Lower lobe of right lung (tissue), 2 donors: ENCODE data around the gene NDST1. TPM values are rescaled to one million over a fixed set of nuclear protein-coding genes. Genes with fewer than 3 reads are reported as not detected.

ENCODE experiments used
- ATAC-seq, 2 donors: fragments of 200-7000 bp; cut with Tn5 transposase; one replicate each; pipeline ENCODE4 v1.9.1; 2020 to 2022; ENCODE audit warnings: mild to moderate bottlenecking in 2 of 2, moderate library complexity in 2 of 2
- DNase-seq: peaks from one replicate; pipeline ENCODE4 v3.0.0-alpha.2; 2020
- H3K27ac ChIP-seq: fragments of 200-600 bp; one replicate; pipeline ENCODE4 v1.8.0; 2022
- H3K27me3 ChIP-seq: fragments of 200-600 bp; one replicate; pipeline ENCODE4 v1.8.0; 2022; ENCODE audit warnings: low read depth
- H3K36me3 ChIP-seq: fragments of 200-600 bp; one replicate; pipeline ENCODE4 v1.8.0; 2022; ENCODE audit warnings: mild to moderate bottlenecking
- H3K4me1 ChIP-seq: fragments of 200-600 bp; one replicate; pipeline ENCODE4 v1.8.0; 2022
- H3K4me3 ChIP-seq: fragments of 200-600 bp; one replicate; pipeline ENCODE4 v1.8.0; 2022; ENCODE audit warnings: mild to moderate bottlenecking
- H3K9me3 ChIP-seq: fragments of 200-600 bp; one replicate; pipeline ENCODE4 v1.8.0; 2022
- intact Hi-C: fragments of 100-400 bp; cut with DNase I; formaldehyde crosslinking; loops from one replicate; pipeline ENCODE4 v1.11.0; 2022
- total RNA-seq: library from RNA; stranded (reverse); fragmentation: NEBNext Ultra II Directional; extraction: Animal tissue kit (Norgen Biotek cat#: 25700); gene quantifications from one replicate; pipeline ENCODE4 v1.2.1, GENCODE V29; 2021
- TF ChIP-seq, protein P1 (sequence below): fragments of 200-600 bp; IDR thresholded peaks from one replicate; pipeline ENCODE4 v1.8.0; 2022; ENCODE audit warnings: antibody characterized with exemption, mild to moderate bottlenecking
- donor health status: DM: no; HTN: yes; CAD: no; lungs with severe emphysema.

Gene NDST1
- total RNA-seq, 1 donor from 2014 or later, result 117 TPM

DNA sequence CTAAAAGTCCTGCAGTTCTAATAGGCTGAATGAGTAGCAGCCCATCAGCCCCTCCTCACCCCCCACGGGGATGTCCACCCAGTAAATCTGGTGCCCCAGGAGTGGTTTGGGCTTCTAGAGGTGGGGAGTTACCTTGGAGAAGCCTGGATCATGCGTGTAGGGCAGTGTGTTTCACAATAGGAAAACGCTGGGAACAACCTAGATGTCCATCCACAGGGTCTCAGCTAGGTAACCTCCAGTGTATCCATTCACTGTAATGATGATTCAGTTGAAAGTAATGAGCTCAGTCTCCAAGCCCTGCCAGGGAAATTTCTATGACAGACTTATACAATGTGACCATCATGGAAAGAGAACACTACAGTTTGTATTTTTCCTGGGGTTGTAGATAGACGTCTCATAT is 51.8 kb downstream of the NDST1 start:
- TF ChIP-seq, protein P1, sequence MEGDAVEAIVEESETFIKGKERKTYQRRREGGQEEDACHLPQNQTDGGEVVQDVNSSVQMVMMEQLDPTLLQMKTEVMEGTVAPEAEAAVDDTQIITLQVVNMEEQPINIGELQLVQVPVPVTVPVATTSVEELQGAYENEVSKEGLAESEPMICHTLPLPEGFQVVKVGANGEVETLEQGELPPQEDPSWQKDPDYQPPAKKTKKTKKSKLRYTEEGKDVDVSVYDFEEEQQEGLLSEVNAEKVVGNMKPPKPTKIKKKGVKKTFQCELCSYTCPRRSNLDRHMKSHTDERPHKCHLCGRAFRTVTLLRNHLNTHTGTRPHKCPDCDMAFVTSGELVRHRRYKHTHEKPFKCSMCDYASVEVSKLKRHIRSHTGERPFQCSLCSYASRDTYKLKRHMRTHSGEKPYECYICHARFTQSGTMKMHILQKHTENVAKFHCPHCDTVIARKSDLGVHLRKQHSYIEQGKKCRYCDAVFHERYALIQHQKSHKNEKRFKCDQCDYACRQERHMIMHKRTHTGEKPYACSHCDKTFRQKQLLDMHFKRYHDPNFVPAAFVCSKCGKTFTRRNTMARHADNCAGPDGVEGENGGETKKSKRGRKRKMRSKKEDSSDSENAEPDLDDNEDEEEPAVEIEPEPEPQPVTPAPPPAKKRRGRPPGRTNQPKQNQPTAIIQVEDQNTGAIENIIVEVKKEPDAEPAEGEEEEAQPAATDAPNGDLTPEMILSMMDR, result no peak
- peak in 1 of 2 donors; percentile 11 for ATAC-seq
- H3K27ac ChIP-seq, result no peak overlapping the region
- H3K36me3 ChIP-seq, result peaks cover 24% of the 10 kb centered on the region
- no peaks in the 10 kb centered on the region for H3K27me3 ChIP-seq
- H3K4me3 ChIP-seq, result no peak overlapping the region
- no peaks in the 10 kb centered on the region for H3K9me3 ChIP-seq
- H3K4me1 ChIP-seq, result no peaks in the 10 kb centered on the region
- DNase-seq, result no peak
- intact Hi-C loops, result loop anchor here (5.0 kb wide), 1 partner anchor 98 kb away; no protein-coding TSS in a partner anchor

GRCh38 chr5:150560401-150561191 is 52.7 kb downstream of the NDST1 start:
- TF ChIP-seq, protein P1, result peak; percentile 95
- ATAC-seq, result peak; percentile 91 to 92
- peak; percentile 68 for DNase-seq
- H3K4me3 ChIP-seq, result no peak overlapping the region
- H3K36me3 ChIP-seq, result peaks cover 15% of the 10 kb centered on the region
- no peaks in the 10 kb centered on the region for H3K27me3 ChIP-seq
- intact Hi-C loops, result loop anchor here (5.0 kb wide), 1 partner anchor 97 kb away; no protein-coding TSS in a partner anchor
- no peaks in the 10 kb centered on the region for H3K4me1 ChIP-seq
- no peak overlapping the region for H3K27ac ChIP-seq
- H3K9me3 ChIP-seq, result no peaks in the 10 kb centered on the region

DNA sequence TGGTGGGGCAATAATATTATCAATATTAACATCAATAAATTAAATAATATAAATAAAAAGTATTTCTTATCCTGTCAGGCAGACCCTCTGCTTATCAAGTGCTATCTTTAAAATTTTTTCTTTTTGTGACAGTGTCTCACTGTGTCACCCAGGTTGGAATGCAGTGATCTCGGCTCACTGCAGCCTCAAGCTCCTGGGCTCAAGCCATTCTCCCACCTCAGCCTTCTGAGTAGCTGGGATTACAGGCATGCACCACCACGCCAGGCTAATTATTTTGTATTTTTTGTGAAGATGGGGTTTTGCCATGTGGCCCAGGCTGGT is 53.2 kb downstream of the NDST1 start:
- TF ChIP-seq, protein P1, result no peak
- Histone ChIP-seq H3K4me1 (no peaks in the 10 kb centered on the region), H3K27me3 (no peaks in the 10 kb centered on the region), H3K36me3 (peaks cover 10% of the 10 kb centered on the region), H3K9me3 (no peaks in the 10 kb centered on the region), H3K27ac (no peak overlapping the region), H3K4me3 (no peak overlapping the region)
- ATAC-seq (peak in 1 of 2 donors; percentile 5), DNase-seq (no peak)
- intact Hi-C loops, result loop anchor here (5.0 kb wide), 1 partner anchor 96 kb away; no protein-coding TSS in a partner anchor

DNA sequence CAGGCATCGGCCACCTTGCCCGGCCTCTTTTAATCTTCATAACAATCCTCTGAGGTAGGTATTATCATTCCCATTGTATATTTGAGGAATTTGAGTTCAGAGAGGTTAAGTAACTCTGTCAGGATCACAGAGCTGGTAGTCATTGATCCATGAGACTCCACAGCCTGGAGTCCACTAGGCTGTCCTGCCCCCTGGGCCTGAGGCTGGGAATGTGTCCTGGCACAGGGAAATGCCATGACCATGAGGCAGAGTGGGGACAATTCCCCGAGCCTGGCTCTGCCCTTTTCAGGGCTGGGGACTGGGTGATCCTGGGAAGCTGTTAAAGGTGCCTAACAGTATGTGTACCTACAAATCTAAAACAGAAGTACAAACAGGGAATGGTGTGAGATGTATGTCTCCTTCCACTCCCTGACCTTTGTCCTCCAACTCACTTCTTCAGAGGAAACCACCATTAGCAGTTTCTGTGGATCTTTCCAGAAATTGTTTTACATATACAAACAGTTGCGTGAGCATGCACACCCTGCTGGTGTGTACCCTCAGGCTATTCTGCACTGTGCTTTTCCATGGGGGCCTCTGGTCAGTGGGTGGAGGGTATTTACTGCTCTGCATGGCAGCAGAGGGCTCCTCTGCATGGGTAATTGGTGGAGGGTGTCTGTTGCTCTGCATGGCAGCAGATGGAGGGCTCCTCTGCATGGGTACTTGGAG is 53.8 kb downstream of the NDST1 start:
- no peak overlapping the region for H3K27ac ChIP-seq

DNA sequence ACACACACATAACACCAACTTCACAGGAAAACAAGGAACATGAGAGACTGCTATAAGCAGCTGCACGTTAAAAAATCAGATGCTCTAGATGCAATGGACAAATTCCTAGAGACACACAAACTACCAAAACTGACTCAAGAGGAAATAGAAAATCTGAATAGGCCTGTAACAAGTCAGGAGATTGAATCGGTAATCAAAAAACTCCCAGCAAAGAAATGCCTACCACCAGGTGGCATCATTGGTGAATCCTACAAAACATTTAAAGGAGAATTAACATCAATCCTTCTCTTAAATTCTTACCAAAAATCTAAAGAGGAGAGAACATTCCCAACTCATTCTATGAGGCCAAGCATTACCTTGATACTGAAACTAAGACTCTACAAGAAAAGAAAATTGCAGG is 54.9 kb downstream of the NDST1 start:
- H3K27me3 ChIP-seq, result no peaks in the 10 kb centered on the region
- no peak for DNase-seq
- ATAC-seq, result no peak
- H3K27ac ChIP-seq, result no peak overlapping the region
- intact Hi-C loops, result loop anchor here (5.0 kb wide), 1 partner anchor 94 kb away; no protein-coding TSS in a partner anchor
- TF ChIP-seq, protein P1, result peak; percentile 54
- H3K36me3 ChIP-seq, result no peaks in the 10 kb centered on the region
- H3K4me1 ChIP-seq, result peaks cover 12% of the 10 kb centered on the region
- H3K9me3 ChIP-seq, result no peaks in the 10 kb centered on the region
- no peak overlapping the region for H3K4me3 ChIP-seq

More for the DNA sequence above, 53.8 kb downstream of the NDST1 start:
- TF ChIP-seq, protein P1, result no peak
- Histone ChIP-seq H3K36me3 (peaks cover 5% of the 10 kb centered on the region), H3K27me3 (no peaks in the 10 kb centered on the region), H3K4me1 (peaks cover under 1% of the 10 kb centered on the region), H3K4me3 (no peak overlapping the region), H3K9me3 (no peaks in the 10 kb centered on the region)
- DNase-seq (no peak), ATAC-seq (no peak)
- intact Hi-C loops, result loop anchor here (5.0 kb wide), 1 partner anchor 96 kb away; no protein-coding TSS in a partner anchor
